Measurements from ENCODE around the gene PSMB7. TPM values are rescaled to one million over a fixed set of nuclear protein-coding genes. Genes with fewer than 3 reads are reported as not detected.

PSMB7 gene
- total RNA-seq, 2 experiments from 2014 or later, result 155 to 170 TPM

- no peak for DNase-seq
- intact Hi-C loops (cut with micrococcal nuclease), result no loop called here
- no peak for ATAC-seq
- Mint-ChIP-seq H3K27me3 (no peaks in the 10 kb centered on the region), H3K27ac (peak overlapping the region; percentile 38), H3K9me3 (no peaks in the 10 kb centered on the region), H3K36me3 (ENCODE audit: low read depth) (peaks cover 8% of the 10 kb centered on the region), H3K4me3 (no peak overlapping the region), H3K4me1 (ENCODE audit: low read depth) (peaks cover 35% of the 10 kb centered on the region)
- no peak for TF ChIP-seq CTCF (IDR thresholded peaks at IDR 0.05)
- ChIA-PET POLR2A (no interaction called here), CTCF (interaction anchor here (1.3 kb wide), 1 partner anchor 39 kb away, joined by 3 read pairs; no protein-coding TSS in a partner anchor)
Observed at GRCh38 chr9:124359855-124360678, 55.2 kb downstream of the PSMB7 start.

GRCh38 chr9:124359426-124359825, 55.8 kb downstream of the PSMB7 start:
- intact Hi-C loops (cut with micrococcal nuclease), result no loop called here
- Mint-ChIP-seq H3K27ac (peak overlapping the region; percentile 38), H3K36me3 (ENCODE audit: low read depth) (peaks cover 6% of the 10 kb centered on the region), H3K4me3 (no peak overlapping the region), H3K27me3 (no peaks in the 10 kb centered on the region), H3K4me1 (ENCODE audit: low read depth) (peaks cover 35% of the 10 kb centered on the region), H3K9me3 (no peaks in the 10 kb centered on the region)
- no peak for TF ChIP-seq CTCF (IDR thresholded peaks at IDR 0.05)
- ChIA-PET POLR2A (no interaction called here), CTCF (no interaction called here)
- no peak for DNase-seq
- no peak for ATAC-seq

GRCh38 chr9:124358631-124359030, 56.6 kb downstream of the PSMB7 start:
- peaks cover 35% of the 10 kb centered on the region for H3K4me1 Mint-ChIP-seq (ENCODE audit: low read depth)
- DNase-seq, result no peak
- no peak overlapping the region for H3K4me3 Mint-ChIP-seq
- H3K27me3 Mint-ChIP-seq, result no peaks in the 10 kb centered on the region
- H3K27ac Mint-ChIP-seq, result no peak overlapping the region
- intact Hi-C loops (cut with micrococcal nuclease), result no loop called here
- H3K9me3 Mint-ChIP-seq, result no peaks in the 10 kb centered on the region
- peaks cover 6% of the 10 kb centered on the region for H3K36me3 Mint-ChIP-seq (ENCODE audit: low read depth)
- no peak for TF ChIP-seq CTCF (IDR thresholded peaks at IDR 0.05)
- CTCF ChIA-PET, result no interaction called here
- ATAC-seq, result no peak
- POLR2A ChIA-PET, result interaction anchor here (0.9 kb wide), 1 partner anchor 147 kb away, joined by 3 read pairs; no protein-coding TSS in a partner anchor

- Mint-ChIP-seq H3K27ac (peak overlapping the region; percentile 73), H3K36me3 (ENCODE audit: low read depth) (peaks cover 6% of the 10 kb centered on the region), H3K9me3 (no peaks in the 10 kb centered on the region), H3K4me1 (ENCODE audit: low read depth) (peaks cover 32% of the 10 kb centered on the region), H3K27me3 (no peaks in the 10 kb centered on the region), H3K4me3 (no peak overlapping the region)
- ChIA-PET POLR2A (interaction anchor here (0.9 kb wide), 1 partner anchor 148 kb away, joined by 3 read pairs; no protein-coding TSS in a partner anchor), CTCF (interaction anchor here (0.7 to 1.0 kb wide), 2 partner anchors 17 to 231 kb away, joined by 3 read pairs; no protein-coding TSS in a partner anchor)
- intact Hi-C loops (cut with micrococcal nuclease), result no loop called here
- DNase-seq (no peak), ATAC-seq (no peak)
- no peak for TF ChIP-seq CTCF (IDR thresholded peaks at IDR 0.05)
Observed at GRCh38 chr9:124357721-124358361, 57.4 kb downstream of the PSMB7 start.
